Measurements from ENCODE around the gene CCL7.

- TF ChIP-seq CTCF (IDR thresholded peaks at IDR 0.05) (no peak), POLR2AphosphoS5 (IDR thresholded peaks at IDR 0.05) (no peak)
Observed at GRCh38 chr17:34234616-34235015, 35.4 kb upstream of the CCL7 start.
